Upper lobe of left lung (tissue), 4 donors: ENCODE results near the gene NADK.

Experiments used
- CTCF ChIP-seq, 6 experiments: fragments of 450-650 bp in 4 of 6; fragments of 200-600 bp in 2 of 6; sonication (generic) in 2 of 6; IDR thresholded peaks; one replicate each; pipeline ENCODE4 v1.5.1; 2016 to 2019; ENCODE audit warnings: antibody characterized with exemption in 6 of 6
- EP300 ChIP-seq, 4 donors: sonication (generic); formaldehyde crosslinking; IDR thresholded peaks; one replicate each; pipeline ENCODE4 v1.5.1; 2017; ENCODE audit warnings: antibody characterized with exemption in 4 of 4, control low read depth in 2 of 4
- POLR2A ChIP-seq, 4 donors: fragments of 450-650 bp; IDR thresholded peaks; one replicate each; pipeline ENCODE4 v1.5.1; 2016 to 2017; ENCODE audit warnings: antibody characterized with exemption in 4 of 4, mild to moderate bottlenecking in 2 of 4

- TF ChIP-seq CTCF (IDR thresholded peaks at IDR 0.05): no peak
- TF ChIP-seq POLR2A (IDR thresholded peaks at IDR 0.05): no peak
- no peak for TF ChIP-seq EP300 (IDR thresholded peaks at IDR 0.05)
These were observed 48.3 kb upstream of the NADK start for GRCh38 chr1:1826356-1827088.
